ENCODE results near the gene KCNK2.

The KCNK2 gene

DNA sequence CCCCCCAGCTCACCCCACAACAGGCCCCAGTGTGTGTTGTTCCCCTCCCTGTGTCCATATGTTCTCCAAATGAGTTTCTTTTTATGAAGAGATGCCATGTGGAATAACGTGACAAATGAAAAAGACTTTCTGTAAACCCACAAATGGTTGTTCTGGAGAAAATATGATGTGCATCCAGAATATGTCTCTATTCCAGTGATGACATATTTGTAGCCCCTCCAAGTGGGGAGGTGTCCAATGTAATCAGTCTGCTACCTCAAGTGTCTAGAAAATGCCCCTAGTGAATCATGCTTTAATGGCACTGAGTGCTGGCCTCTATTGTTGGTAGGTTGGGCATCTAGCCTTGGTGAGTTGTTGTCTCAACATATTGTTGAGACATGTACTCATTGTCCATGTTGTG is 179.6 kb downstream of the KCNK2 start:
- no peak for DNase-seq

DNA sequence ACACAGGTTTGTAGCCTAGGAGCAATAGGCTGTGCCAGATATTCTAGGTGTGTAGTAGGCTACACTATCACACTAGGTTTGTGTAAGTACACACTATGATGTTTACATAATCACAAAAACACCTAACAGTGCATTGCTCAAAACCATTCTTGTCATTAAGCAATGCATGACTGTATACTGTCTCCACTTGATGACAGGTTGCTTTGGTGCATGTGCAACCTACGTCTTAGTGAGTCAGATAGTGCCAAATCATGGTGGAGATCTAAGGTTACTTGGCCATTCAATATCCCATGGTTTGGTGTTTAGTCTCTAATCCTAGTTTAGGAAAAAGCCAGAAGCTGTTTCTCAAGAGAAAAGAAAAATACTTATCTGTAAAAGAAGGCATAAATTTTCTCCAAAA is 181.1 kb downstream of the KCNK2 start:
- no peak for DNase-seq

DNA sequence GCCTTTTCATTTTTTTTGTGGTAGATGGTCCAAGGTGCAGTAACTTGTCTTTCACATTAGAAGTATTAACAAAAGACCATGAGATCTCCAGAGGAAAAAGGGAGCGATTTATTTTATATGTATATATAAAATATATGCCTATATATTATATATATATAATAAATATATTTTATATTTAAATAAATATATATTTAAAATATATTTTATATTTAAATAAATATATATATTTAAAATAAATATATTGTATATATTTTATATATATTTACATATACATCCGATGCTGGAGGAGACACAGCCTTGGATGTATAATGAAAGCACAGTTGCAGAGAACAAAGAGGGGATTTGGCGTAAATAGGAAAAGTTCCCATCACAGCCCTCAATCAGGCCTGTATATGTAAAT is 182.1 kb downstream of the KCNK2 start:
- DNase-seq: no peak

DNA sequence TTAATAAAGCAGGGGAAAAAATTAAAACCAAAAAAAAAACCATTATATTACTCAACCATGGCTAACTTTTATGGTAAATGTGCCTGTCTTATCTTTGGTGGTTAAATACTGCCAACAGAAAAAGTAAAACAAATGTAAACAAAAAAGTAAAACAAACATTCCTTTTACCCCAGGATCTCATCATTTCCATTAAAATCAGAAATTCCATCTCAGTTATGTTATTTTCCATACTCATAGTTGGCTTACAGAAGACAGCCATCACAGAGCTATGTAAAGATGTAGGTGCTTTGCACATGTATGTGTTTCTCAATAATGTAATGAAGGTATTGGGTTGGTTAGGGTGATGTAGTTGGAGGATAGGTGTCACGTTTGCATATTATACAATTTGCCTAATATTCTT is 185.0 kb downstream of the KCNK2 start:
- DNase-seq: no peak

DNA sequence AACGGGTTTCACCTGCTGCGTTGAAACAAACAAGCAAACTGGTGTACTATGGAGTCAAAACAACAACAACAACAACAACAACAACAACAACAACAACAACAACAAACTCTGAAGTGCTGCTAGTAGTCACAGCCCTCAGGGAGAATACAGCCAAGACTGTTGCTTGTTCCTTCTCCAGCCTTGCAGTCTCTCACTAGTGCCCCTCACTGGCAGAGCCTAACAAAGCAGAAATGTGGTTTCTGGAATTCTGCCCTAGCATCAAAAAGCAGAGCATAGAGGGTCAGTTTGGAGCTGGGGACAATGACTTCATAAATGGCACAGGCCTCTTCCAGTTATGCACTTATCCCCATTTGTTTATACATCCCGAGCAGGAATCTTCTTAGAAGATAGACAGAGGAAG is 187.4 kb downstream of the KCNK2 start:
- no peak for DNase-seq

DNA sequence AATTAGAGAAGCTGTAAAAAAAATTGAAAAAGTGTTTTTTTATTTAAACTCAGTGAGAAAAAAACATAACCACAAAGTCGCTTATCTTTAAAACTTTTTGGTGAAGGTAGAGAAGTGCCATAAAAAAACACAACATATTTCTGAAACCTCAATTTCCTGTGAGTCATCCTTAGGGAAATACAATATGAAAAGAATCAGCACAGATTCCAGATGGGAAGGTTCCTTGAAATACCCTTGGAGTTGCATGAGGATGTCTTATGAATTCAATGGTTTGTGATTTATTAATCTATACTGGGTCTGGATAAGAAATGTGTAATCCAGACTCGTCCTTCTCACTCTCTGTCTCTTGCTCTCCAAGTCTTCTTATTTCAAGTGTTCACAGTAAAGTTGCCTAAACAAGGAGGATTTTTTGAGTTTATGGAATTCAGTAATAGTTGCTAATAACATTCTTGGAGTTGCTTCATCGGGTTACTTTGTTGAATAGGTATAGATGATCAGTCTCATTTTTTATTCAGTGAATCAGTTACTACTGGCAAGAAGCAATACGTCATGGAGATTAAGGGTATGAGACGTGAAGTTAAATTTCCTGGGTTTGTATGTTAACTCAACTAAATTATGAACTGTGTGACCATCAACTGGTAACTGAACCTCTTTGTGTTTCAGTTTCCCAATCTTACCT is 191.4 kb downstream of the KCNK2 start:
- DNase-seq: no peak

DNA sequence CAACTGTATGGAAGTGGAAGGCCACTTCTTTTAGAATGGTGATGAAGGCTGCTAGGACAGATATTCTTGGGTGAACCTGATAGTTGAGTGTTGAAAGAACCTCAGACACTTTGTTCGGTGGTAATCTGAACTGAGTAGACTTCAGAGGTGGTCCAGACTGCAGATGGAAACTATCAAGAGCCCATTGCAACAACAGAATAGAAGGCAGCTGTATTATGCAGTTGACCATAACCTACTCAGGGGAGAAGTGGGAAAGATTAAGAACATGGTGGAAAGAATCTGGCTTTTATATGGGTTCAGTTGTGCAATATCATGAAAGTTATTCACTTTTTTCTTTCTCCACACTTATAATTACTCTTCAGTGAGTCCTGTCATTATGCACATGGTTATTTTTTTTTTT is 194.0 kb downstream of the KCNK2 start:
- DNase-seq: no peak

DNA sequence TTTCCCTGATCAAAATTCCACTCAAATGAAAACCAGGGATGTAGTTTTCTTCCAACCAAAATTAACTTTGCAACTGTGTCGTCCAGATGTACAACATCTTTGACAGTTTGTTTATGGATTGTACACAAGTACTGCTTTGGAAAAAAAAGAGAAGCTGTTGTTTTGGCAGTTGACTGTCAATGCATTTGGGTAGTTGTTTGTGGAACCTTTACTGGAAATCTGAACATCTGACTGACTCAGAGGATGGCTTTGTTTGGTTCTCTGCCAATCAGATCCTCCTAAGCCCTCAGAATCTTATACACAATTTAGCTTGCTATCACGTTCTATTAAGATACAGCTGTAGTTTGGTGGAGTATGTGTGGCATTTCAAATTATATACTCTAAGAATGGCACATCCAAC is 195.0 kb downstream of the KCNK2 start:
- no peak for DNase-seq

DNA sequence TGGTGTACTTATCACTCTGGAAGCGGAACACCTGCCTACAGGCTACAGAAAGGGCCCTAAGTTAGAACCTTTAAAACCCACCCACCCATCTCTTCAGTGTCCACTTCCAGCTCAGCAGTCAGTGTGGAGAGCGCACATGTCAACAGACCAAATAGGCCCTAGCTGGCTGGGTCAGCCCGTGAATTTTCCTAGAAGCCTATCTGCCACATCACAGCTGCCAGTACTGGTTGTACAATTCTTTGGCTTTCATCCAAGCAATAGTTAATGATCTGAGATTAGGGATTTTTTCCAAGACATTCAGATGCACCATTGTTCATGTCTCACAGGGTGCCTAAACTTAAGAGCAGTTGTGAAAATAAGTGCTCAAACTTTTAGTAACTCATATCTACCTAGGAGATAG is 197.1 kb downstream of the KCNK2 start:
- DNase-seq: no peak

DNA sequence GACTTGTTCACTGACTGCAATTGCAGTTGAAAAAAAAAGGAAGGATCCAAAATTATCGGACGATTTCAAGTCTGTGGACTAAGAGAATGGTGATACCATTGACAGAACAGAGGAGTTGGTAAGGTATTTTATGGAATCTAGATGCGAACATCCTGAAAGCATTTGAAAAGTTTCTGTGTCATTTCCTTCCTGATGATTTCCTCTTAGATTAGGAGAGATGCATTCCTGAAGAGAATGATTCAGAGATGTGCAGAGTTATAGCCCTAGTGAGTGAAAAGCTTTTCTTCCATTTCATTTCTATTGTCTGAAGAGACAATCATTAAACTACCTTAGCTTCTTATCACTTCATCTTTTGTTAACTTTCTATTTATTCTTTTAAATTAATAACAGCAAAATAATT is 200.0 kb downstream of the KCNK2 start:
- no peak for DNase-seq

DNA sequence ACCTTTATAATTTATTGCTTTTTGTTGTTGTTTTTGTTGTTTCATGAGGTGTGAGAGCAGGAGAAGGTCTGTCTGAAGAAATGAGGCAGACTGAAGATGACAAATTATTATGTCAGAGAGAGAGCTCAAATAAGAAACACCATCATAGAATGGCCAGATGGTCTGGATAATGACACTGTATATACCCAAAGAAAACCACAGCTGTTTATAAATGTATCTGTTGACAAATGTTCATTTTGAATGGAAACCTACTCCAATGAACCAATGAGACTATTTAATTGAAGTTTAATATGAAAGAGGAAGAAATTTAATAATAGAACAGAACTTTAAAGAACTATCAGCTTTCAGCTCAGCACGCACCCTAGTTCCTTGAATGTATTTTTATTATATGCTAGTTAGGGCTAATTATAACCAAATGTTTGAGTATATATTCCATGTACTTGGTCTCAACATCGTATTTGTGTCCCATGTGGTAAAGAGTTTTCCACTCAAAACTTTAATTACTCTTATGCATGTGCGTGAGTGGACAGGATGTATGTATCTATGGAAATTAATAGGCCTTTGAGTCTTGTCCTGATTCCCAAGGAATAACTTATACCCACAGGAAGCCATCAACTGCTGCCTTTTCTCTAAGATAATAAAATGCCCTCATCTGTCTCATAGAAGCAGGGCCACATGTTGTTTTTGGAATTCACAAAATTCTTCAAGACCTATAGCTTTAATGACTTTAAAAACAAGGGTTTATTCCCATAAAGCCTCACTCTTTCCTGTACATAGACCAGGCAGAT is 202.7 kb downstream of the KCNK2 start:
- no peak for DNase-seq
